NCI-H524 treated with DMSO at 0.1 percent for 48 hours (cell line): ENCODE data around the gene SLC39A2.
"Not testable (repeated sequence)": the region's sequence is repeated elsewhere in the genome, so short reads cannot be mapped to it uniquely, and the experiment has no call there.

ENCODE experiments used
- DNase-seq: peaks from one replicate; lab custom pipeline; 2025; lab: John Stamatoyannopoulos, UW

SLC39A2 gene

GRCh38 chr14:21025371-21026273, 26.5 kb downstream of the SLC39A2 start:
- DNase-seq, result no peak

GRCh38 chr14:21026274-21026987, 27.3 kb downstream of the SLC39A2 start:
- no peak for DNase-seq

DNA sequence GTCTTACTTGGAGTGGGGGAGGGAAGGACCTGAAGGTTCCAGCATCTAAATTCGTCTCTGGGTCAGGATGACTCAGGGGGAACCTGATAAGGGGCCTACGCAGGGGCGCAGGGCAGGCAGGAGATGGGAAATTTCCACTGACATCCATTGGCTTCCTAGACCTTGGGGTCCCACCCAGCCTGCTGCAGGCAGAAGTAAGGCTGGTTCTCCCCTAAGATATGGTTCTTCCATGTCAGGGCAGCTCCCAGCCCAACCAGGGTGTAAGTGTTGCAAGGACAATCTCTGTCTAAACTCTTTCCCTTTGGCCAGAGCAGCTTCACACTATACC, 27.9 kb downstream of the SLC39A2 start:
- DNase-seq, result no peak

DNA sequence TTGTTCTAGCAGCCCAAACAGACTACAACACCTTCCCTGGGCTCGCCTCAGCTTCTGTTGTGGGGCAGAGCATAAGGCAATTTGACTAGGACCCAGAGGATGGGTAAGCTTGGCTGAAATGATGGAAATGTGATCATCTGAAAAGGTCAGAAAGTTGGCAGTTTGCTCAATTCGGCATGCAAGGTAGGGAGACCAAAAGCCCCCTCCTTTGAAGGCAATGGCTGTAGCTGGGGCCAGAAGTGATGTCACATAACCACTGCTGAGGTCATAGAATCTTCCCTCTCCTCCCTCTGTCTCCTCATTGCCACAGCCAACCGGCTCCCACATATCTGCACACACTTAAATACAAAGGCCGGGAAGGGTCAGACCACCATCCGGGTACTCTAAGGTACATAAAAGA, 30.8 kb downstream of the SLC39A2 start, which contains the start of gene TPPP2:
TPPP2 (plus strand) TSS at position 301 of the 400 bp plus-strand sequence. CDS start 365 bp downstream, outside the sequence.
- DNase-seq, result no peak

GRCh38 chr14:21030531-21030930, 31.4 kb downstream of the SLC39A2 start:
- DNase-seq, result no peak

DNA sequence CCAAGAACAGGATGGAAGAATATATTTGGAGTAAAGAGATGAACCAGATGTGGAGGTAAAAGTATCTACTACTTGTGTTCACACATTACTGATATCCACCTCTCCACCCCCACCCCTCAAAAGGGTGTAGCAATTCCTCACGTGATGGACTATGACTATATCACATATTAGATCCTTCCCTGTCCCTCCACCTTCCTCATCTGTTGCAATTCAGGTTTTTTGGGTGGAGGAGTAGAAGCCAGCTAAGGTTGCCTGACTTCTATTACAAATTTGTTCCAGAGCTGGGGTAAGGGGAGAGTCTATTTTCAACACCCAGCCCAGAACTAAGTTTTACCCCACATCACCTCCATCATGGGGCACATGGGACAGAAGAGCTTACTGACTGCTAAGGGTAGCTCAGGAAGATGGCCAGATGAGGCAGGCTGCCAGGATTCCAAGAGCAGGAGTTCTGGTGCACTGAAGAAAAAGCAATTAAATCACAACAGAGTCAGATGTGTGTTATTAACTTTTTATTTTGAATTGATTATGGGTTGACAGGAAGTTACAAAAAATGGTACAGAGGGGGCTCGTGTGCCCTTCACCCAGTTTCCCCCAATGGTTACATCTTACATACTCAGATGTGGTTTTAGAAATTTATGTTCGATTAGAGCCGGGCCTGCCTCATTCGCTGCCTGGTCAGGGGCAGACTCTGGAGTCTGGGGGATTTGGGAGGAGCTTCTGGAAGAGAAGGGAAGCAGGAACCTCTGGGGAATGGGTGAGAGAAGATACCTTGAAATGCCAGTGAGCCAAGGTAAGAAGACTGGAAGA, 33.4 kb downstream of the SLC39A2 start:
- DNase-seq, result no peak

DNA sequence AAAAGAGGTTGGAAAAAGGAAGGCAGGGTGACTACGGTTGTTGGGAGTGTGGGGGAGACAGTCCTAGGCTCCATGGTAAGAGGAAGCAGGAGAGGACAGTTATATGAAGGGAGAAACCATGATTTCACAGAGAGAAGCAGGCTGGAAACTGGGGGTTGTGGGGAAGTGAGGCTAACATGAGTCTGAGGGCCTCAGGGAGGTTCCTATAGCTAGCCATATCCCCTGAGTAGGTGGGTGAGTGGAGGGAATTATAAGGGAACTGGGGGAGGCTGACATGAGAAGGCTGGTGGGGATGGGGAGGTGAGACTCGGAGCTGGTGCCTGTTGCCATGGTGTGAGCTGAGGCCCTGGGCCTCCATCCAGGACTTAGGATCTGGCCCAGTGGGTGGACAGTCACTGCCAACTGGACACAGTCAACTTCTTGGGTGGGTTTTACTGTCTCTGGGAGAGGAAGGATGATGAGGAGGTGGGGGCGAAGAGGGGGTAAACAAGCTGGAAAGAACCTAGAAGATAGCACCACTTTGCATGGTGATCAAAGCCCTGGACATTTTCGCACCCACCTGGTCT, 34.1 kb downstream of the SLC39A2 start:
- no peak for DNase-seq

- no peak for DNase-seq
These were observed 35.6 kb downstream of the SLC39A2 start, which contains the start of gene RNASE13 for GRCh38 chr14:21034707-21035106. Gene RNASE13 (minus strand): TSS chr14:21034807. CDS start chr14:21034288, 519 bp downstream.

- DNase-seq, result no peak
These were observed 37.7 kb downstream of the SLC39A2 start for GRCh38 chr14:21036751-21037150.

- DNase-seq, result no peak
These were observed 38.1 kb downstream of the SLC39A2 start for GRCh38 chr14:21037156-21037555.

DNA sequence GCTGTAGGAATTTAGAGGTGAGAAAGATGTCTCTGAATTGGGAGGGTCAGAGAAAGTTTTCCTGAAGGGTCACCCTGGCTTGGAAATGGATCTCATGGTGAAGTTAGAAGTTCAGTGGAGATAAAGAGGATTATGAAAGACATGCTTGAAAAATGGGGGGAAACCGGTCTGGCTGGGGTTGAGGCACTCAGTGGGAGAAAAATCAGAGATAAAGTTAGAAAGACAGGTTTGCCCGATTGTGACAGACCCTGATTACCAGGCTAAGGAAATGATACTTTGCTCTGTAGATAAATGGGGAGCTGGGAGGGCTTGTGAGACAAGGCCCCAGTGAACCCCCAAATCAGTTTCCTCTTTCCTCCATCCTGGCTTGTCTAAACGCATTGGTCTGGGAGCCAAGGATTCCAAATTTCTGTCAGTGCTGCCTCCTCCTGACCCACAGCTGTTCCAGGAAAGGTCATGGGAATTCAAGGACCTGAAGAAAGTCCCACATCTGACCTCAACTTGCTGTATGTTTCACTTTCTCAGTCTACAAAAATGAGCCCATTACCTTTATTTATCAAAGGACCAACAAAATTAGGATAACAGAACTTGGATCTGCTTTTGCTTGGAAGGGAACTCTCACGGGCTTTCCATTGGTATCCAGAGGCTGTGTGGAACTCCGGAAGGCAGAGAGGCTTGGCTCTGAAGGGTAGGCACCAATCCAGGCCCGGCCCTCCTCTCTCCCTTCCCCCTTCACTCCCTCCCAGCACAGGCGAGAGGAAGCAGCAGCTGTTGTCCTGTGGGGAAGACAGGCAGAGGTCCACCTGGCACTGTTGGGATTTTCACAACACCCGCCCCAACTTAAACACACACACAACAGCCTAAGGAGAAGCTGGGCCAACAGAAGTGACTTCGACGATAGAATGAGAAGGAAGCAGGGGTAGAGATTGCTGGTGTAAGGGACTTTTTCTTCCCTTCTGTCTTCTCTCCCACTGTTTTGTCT, 39.6 kb downstream of the SLC39A2 start:
- peak; percentile 54 for DNase-seq

GRCh38 chr14:21039585-21040369, 40.7 kb downstream of the SLC39A2 start:
- peak; percentile 21 for DNase-seq

GRCh38 chr14:21040370-21040925, 41.4 kb downstream of the SLC39A2 start:
- DNase-seq, result no peak

- DNase-seq, result not testable (repeated sequence)
These were observed 41.8 kb downstream of the SLC39A2 start for GRCh38 chr14:21040941-21041340.

DNA sequence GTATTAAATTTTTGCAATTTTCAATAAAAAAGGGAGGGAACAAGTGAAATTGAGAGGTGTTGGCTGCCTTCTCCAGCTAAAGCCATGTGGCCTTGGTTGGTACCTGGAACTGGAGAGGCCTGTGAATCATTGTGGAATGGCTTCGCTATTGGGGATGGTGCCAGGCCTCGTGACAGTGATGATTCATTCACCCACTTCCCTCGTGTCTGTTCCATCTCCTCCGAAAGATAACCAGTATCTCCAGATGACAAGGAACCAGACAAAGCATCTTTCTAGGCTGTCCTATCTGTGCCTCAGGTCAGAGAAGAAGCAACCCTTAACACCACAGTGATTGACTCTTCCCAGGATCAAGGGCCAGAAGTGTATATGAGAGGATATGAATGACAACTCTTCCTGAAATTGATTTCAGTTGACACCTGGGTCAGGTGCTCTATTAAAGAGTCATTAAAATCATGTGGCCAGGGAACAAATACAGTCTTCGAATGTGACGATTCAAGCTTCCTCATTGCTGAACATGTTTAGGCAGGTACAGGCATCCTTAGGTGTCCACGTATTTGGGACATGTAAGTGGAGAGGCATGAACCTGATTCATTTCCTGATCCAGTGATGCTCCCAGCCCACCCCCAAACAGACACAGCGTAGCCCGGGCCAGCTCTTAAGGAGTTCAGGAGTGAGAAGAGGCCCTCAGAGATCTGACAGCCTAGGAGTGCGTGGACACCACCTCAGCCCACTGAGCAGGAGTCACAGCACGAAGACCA, 42.8 kb downstream of the SLC39A2 start, which contains the start of gene RNASE7:
RNASE7 (plus strand) TSS at position 687 of the 758 bp plus-strand sequence. CDS start 631 bp downstream, outside the sequence.
- no peak for DNase-seq

DNA sequence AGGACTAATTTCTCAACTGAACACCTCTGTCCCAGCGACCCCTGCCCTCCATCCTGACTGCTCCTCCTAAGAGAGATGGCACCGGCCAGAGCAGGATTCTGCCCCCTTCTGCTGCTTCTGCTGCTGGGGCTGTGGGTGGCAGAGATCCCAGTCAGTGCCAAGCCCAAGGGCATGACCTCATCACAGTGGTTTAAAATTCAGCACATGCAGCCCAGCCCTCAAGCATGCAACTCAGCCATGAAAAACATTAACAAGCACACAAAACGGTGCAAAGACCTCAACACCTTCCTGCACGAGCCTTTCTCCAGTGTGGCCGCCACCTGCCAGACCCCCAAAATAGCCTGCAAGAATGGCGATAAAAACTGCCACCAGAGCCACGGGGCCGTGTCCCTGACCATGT, 43.8 kb downstream of the SLC39A2 start:
- no peak for DNase-seq

GRCh38 chr14:21043387-21043973, 44.4 kb downstream of the SLC39A2 start:
- no peak for DNase-seq

GRCh38 chr14:21043974-21044618, 45.0 kb downstream of the SLC39A2 start:
- DNase-seq, result no peak
